GM21737 (cell line): ENCODE measurements around the gene FYN.
"Not testable (repeated sequence)": the region's sequence is repeated elsewhere in the genome, so short reads cannot be mapped to it uniquely, and the experiment has no call there.

ENCODE experiments used
- ATAC-seq: cut with Tn5 transposase; IDR thresholded peaks from one replicate; pipeline ENCODE4 v1.9.1; 2021; ENCODE audit warnings: mild to moderate bottlenecking, moderate library complexity; ENCODE audit not compliant: unreplicated experiment

Gene FYN

DNA sequence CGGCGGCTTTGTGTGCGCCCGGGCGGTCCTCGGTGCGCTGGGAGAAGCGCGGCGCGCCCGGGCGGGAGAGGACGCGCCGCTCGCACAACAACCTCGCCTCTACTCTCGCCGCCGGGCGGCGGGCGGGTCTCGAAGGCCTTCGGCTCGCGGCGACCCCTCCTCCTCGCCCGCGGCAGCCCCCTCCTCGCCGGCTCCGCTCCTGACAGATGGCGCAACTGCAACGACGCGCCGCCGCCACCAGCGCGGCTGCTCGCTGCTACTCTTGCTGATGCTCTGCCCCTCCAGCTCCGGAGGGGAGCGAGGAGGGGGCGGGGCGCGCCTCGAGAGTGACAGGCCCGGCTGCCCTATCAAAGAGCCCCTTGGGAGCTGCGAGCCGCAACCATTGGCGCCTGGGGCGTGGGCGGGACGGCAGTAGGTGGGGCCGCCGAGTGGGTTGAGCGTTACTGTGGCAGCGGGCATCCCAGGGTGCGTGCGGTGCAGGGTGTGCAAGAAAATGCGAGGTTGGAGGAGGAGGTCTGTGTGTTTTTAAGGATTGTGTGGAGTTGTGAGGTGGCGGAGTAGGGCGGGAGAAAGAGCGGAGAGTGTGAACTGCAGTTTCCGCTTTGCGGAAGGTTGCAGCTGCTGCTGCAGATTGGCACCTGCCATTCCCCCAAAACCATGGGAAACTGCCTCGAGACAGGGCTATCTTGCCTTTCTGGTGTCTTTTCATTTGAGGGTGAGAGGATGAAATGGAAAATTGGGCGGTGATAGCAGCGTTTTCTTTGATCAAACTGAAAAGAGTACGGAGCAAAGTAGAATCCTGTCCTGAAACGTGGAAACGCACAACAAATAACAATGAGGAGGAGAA, at the start of gene FYN:
FYN (minus strand) TSS at position 275 of the 847 bp plus-strand sequence. CDS start 153,401 bp downstream, outside the sequence.
- ATAC-seq, result peak; percentile 98

DNA sequence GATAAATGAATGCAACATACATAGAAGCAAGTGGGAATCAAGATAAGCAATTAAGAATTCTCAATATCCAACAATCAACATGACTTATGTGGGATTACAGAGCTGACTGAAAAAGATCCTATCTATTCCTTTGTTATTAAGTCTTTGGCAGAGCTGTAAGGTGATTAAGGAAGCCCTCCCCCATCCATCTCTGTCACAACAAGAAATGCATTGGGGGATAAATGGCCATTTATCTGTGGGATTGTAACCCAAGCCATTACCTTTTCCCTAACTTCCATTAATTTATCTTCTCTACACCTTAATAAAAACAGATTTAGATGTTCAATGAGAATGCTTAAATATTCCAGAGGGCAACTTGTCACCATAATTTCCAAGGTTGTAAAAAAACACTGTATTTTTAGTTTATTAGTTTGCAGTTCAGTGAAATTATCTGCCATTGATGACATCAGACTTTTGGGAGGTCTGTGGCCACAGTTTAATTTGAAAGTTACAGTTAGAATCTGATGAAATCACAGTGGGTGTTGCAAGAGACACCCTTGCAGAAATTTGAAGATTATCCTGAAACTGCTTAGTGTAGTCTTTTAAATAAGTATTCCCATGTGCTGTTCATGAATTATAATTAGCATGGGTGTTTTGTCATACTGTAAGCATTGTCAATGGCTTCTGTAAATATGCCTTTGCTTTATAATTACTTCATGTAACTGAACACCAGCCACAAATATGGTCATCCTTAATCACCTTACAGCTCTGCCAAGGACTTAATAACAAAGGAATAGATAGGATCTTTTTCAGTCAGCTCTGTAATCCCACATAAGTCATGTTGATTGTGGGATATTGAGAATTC, 49.4 kb upstream of the FYN start:
- ATAC-seq, result no peak

DNA sequence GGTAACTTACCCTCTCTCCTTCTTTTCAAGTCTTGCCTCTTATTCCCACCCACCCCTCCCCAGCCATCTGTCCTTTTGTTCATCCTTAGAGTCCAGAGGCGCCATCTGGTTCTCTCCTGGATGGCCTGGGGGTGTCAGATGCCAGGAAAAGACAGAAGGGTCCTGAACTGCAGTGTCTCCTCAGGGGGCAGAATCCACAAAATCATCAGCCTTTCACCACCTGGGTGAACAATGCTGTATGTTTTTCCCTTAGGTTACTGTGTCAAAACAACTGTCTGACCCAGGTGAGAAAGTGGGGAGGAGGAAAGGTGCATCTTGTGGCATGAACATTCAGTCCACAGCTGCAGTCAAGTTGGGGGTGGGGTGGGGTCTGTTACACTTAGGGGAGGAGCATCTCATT, 47.9 kb upstream of the FYN start:
- ATAC-seq, result no peak

DNA sequence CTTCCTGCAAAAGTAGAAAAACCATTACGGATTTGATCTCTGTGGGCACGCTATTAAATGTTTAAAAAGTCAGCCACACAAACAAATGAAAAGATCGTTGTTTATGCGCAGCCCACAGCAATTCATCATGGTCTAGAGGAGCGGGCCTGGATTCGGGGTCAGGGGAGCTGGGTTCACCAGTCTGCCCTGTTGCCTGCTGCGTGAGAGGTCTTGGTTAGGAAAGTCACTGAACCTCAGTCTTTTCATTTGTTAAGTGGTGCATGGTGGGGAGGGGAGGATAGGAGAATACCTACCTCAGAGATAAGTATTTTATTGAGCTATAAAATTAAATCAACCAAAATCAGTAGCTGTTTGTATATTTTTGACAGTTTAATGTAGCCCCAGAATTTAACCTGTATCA, 47.3 kb upstream of the FYN start:
- no peak for ATAC-seq

DNA sequence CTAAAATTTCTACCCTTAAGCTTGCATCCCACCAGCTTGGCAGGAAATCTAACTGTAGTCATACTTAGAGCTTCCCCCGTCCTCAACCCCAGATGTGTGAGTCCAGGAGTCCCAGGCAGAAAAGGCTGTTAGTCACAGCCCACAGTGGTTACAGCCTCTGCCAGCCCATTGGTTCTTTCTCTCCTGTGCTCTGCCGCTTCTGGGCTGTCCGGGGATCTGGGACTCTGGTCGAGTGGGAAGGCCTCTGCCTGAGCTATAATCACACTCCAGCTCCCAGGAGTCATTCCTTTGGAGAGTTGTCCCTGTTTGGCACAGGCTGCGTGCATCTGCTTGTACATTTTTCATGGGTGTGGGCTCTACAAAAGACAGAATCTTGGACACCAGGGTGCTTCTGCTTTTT, 45.6 kb upstream of the FYN start:
- no peak for ATAC-seq

DNA sequence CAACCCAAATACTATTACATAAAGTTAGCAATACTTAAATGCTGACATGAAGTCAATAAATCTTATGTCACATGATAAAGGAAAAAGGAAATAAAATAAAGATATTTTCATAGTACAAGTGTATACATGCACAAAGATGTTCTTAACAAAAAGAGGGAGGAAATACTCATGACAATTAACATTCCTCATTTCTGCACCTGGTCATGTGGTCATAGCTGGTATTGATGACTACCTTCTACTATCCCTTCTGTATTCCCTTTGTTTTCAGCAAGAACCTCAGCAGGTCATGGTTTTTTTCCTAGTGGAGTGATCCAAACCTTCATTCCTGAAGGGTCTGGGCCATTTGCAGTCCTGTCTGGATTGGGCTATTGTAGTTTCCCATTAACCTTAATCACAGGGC, 43.5 kb upstream of the FYN start:
- ATAC-seq, result no peak

DNA sequence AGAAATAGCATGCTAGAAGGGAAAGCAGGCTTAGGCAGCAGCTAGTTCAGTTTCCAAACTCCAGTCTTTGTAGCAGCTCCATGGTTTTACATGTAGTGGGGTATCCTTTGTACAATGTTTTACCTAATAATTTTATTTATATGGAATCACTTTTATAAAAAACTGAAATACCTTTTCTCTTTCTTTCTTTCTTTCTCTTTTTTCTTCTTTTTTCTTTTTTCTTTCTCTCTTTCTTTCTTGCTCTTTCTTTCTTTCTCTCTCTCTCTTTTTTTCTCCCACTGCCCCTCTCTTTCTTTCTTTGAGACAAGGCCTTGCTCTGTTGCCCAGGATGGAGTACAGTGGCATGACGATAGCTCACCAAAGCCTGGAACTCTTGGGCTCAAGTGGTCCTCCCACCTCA, 41.4 kb upstream of the FYN start:
- ATAC-seq, result no peak

DNA sequence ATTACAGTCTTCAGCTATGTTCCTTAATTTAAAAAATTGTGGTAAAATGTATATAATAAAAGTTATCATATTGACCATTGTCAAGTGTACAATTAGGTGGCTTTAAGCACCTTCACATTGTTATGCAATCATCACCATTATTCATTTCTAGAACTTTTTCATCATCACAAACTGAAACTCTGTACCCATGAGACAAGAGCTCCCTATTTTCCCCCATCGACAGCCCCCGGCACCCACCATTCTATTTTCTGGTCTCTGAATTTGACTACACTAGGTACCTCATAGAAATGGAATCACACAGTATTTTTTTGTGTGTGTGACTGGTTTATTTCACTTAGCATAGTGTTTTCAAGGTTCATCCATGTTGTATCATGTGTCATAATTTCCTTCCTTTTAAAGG, 39.7 kb upstream of the FYN start:
- no peak for ATAC-seq

DNA sequence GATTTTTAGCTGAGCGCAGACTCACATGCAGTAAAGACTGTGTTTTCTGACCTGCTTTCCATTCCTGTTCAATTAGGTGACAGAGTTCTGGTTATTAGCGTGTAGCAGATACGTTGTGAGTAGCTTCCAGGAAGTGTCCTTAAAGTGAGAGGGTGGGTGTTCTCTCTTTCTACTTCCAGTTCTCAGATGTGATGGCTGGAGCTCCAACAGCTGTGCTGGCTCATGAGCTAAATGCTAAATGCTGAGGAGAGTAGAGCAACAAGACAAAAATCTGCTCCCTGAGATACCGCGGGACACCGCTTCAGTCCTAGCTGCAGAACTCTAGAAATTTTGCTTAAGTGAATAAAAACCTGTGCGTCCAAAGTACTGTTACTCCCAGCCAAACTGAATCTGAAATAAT, 38.2 kb upstream of the FYN start:
- ATAC-seq, result no peak

DNA sequence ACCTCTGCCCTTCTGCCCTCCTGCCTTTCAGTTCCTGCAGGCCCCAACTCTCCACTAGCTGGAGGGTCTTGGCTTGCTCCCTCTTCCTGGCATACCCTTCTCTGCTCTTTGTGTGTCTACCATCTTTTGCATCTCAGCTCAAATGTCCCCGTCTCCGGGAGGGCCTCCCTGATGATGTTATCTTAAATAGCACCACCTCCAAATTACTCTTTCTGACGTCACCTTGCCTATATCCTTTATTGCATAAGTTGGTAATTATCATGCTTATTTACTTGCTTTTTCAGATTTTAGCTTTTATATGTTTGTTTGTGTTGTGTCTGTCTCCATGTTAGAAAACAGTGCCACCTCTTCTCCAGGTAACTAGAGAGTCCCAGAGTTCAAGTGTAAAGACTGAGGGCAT, 36.0 kb upstream of the FYN start:
- no peak for ATAC-seq

DNA sequence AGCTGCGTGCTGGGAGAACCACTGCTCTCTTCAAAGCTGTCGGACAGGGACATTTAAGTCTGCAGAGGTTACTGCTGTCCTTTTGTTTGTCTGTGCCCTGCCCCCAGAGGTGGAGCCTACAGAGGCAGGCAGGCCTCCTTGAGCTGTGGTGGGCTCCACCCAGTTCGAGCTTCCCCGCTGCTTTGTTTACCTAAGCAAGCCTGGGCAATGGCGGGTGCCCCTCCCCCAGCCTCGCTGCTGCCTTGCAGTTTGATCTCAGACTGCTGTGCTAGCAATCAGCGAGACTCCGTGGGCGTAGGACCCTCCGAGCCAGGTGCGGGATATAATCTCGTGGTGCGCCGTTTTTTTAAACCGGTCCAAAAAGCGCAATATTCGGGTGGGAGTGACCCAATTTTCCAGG, 35.1 kb upstream of the FYN start:
- ATAC-seq, result not testable (repeated sequence)

DNA sequence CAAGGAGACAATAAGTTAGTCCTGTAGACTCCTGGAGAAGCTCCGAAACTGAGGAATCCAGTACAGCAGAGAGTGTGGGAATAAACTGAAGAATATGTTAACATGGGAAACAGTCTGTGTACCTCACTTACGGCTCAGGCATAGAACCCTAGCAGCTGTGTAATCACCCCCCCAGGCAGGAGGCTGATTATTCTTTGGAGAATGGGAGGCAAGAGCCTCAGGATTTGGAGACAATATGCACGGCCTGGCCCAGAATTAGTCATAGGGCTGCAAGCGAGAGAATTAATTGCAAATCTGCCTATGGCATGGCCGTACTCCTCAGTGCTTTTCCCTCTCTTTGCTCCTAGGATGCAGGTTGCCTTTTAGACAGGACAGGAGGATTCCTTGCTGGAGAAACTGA, 27.5 kb upstream of the FYN start:
- ATAC-seq, result no peak

DNA sequence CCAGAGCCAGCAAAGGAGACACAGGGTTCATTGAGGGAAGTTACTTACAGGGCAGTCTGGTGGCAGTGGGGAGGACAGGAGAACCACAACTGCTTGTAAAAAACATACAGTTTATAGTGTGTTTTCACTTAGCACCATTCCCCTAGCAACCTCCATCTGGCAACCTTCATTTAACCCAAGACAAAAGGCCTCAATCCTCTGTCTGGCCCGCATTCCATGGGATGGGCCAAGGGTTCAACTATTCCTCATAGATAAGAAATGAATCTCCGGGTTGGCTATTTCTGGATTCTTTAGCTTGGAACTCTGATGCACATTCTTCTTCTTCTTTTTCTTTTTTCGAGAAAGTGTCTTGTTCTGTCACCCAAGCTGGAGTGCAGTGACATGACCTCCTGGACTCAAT, 26.3 kb upstream of the FYN start:
- ATAC-seq, result no peak

DNA sequence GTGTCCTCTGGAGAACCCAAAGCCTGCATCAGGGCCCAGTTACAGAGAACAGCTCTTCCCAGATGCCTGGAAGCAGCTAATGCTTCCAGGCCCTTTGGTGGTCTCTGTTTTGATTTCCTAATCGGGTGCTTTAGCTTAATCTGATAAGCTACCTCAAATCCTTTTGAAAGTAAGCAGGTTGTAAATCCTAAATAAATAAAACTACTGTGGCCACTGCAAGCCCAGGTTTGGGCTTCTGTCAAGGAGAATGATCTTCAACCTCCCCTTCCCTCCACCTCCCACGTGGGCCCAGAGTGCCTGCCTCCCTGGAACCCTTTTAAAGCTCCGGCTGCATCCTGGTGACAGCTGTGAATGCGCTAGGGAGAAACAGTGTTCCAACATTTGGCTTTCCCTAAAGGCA, 25.2 kb upstream of the FYN start:
- no peak for ATAC-seq

DNA sequence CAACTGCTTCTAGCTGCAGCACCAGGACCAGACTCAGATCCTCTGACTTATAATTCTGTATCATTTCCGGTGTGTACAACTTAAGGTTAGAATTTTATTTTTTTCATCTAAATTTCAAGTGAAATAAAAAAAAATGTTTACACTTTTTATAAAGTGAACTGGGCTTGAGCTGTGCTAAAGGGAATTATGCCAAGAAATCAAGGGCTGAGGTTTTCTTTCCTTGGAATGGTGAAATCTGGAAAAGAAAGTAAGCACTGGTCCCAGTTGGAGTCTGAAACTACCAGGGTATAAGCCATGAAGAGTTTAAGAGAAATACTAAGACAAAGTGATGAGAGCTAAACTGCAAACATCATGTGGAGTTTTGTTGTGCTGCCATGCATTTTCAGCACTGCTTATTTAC, 21.7 kb upstream of the FYN start:
- no peak for ATAC-seq

DNA sequence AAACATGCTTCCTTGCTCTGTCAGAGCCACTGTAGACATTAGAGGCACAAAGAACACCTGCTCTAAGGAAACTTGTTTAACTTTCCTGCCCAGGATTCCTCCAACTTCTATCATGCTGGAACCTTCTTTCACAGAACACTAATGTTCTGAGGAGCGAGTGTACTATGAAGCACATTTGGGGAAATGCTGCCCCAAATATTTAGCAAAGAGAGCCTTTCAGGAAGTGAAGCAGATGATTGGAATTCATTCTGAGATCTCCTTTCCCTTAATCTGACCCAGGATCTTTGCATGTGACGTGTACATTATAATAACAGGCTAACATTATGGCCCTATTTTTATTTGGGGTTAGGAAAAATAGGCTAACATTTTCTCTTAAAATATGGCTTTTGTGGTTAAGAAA, 21.0 kb upstream of the FYN start:
- no peak for ATAC-seq

DNA sequence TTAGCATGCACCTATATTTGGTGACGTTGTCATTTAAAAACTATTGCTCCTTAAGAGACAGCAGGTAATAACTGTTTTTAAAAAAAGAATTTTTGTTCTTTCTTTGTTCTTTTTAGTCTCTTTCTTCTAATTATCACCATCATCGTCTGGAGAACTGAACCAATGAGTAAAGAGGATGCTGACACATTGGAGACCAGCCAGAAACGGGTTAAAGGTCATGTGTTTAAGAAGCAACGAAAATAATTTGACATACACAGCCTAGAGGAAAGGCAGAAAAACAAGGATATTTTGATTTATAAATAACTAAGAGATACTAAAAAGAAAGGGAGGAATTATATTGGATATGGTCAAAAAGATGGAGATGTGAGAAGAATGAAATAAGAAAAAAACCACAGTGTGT, 19.2 kb upstream of the FYN start:
- no peak for ATAC-seq

DNA sequence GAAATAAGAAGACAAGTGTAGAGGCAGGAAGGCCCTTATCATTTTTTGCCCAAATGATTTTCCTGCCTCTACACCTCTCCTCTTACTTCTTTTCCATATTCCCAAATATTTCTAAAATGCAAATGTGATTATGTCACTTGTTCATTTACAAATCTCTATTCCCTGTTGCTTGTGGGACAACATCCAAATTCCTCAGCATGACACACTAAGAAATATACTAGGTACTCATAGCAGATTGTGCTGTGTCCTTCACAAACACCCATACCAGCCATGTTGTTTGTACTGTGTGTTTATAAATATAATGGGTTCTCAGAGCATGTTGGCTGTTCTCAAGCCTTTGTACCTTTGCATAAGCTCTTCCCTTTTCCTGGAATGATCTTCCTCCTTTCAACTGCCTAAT, 17.7 kb upstream of the FYN start:
- no peak for ATAC-seq

DNA sequence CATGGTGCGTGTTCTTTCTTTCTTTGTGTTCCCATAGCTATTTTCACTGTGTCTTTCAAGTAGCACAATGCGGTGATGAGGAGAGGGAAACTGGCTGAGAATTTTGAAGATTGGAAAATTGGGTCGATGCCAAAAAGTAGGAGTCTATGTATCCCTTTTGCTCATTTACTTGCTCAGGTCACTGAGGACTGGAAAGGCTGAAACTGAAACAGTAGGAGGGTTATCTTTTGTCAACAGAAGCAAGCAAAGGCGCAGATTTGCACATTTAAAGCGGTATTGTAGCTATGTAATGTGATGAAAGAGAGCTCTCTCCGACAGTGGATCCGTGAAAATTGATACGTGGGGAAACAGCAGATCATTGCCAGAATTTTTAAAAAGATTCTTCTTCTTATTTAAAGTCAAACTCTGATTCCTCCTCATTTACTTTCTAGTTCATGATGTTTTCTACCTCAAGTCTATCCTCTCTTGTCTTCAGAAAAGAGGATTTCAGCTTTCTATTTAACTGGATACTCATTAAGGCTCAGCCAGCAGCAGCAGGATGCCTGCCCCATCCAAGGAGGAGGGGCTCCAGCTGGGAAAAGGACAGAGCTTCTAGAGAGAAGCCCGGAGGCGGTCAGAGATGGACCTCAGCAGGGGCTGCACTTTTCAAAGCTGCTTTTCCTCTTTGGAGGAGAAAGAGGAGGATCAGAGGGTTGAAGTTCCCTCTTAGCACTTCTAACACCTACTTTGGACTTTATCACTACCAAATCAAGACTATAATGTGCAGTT, 15.9 kb upstream of the FYN start:
- ATAC-seq, result no peak

DNA sequence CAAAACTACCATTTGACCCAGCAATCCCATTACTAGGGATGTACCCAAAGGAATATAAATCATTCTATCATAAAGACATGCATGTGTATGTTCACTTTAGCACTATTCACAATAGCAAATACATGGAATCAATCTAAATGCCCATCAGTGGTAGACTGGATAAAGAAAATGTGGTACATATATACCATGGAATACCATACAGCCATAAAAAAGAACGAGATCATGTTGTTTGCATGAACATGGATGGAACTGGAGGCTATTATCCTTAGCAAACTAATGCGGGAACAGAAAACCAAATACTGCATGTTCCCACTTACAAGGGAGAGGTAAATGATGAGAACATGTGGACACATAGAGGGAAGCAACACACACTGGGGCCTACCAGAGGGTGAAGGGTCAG, 13.5 kb upstream of the FYN start:
- not testable (repeated sequence) for ATAC-seq

DNA sequence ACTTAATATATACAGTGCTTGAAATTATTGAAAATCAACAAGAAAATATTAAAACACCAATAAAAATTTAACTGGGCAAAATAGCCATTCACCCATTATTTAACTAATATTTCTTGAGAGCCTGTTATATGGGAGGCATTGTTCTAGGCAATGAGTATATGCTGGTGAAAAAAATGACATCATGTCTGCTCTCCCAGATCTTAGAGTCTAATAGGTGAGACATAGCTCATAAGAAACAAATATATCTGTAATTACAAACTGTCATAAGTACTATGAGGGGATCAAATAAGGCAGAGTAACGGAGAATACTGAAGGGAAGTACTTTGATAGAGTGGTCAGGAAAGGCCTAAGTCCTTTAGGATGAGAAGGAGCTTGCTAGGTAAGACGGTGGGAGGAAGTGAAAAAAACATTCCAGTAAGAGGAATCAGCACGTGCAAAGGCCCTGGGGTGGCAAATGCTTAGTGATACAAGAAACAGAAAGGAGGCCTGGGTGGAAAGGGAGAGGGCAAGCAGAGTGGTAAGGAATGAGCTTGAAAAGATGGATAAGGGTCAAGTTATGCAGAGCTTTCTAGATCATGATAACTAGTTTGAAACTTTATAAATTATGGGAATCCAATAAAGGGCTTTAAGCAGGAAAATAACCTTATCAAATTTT, 12.2 kb upstream of the FYN start:
- ATAC-seq, result no peak
